Upper lobe of left lung (tissue), 4 donors: ENCODE measurements around the gene DLG5.

Experiments
- CTCF ChIP-seq, 6 experiments: fragments of 450-650 bp in 4 of 6; fragments of 200-600 bp in 2 of 6; sonication (generic) in 2 of 6; IDR thresholded peaks; one replicate each; pipeline ENCODE4 v1.5.1; 2016 to 2019; ENCODE audit warnings: antibody characterized with exemption in 6 of 6
- POLR2A ChIP-seq, 4 donors: fragments of 450-650 bp; IDR thresholded peaks; one replicate each; pipeline ENCODE4 v1.5.1; 2016 to 2017; ENCODE audit warnings: antibody characterized with exemption in 4 of 4, mild to moderate bottlenecking in 2 of 4

DNA sequence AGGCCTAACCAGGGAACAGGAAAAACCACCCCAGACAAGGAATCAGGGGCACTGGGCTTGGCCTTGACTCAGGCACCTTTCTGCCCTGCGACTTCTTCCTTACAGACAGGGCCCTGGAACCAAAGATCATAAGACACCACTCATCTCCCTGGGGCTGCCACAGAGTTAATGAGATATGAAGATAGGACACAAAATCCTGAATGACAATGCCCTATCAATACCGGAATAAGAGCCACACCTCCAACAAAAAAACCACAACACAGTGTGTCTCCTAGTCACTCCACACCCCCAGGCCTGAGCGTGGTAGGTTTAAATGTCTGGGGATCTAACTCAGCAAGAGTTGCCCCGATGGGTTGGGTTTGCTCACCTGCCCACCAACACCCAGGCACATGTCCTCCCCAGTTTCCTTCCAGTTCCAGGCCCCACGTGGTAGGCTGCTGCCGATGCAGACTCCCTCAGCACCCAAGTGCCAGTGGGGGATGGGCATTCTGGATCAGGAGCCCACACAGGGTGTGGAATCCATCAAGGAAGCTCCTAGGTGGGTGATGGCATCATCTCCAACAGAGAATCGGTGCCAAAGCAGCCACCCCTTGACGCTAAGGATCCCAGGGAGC, 3.9 kb downstream of the DLG5 start:
- no peak for TF ChIP-seq POLR2A (IDR thresholded peaks at IDR 0.05)
- no peak for TF ChIP-seq CTCF (IDR thresholded peaks at IDR 0.05)
